Hematopoietic multipotent progenitor cell (in vitro differentiated cells): ENCODE results near the gene POU3F3. TPM values are rescaled to one million over a fixed set of nuclear protein-coding genes. Genes with fewer than 3 reads are reported as not detected.

Experiments
- DNase-seq, 3 donors: peaks; one replicate each; pipeline ENCODE4 v3.0.0-alpha.2; 2011 to 2015; ENCODE audit warnings: low read depth in 2 of 3, low spot score in 2 of 3
- total RNA-seq: library from RNA; depleted of rRNA; stranded (reverse); fragments of >200 nt; gene quantifications from one replicate; pipeline ENCODE4 v1.2.3, GENCODE V29; 2012

POU3F3 gene
- total RNA-seq, 1 donor, result not detected

- peak in 1 of 3 donors; percentile 84 for DNase-seq
These were observed 19.2 kb downstream of the POU3F3 start for GRCh38 chr2:104872866-104873688.

- DNase-seq, result no peak
These were observed 19.8 kb downstream of the POU3F3 start for GRCh38 chr2:104873689-104874054.

- DNase-seq, result no peak
These were observed 20.3 kb downstream of the POU3F3 start for GRCh38 chr2:104874230-104874629.

GRCh38 chr2:104875262-104875661 is 21.3 kb downstream of the POU3F3 start:
- peak in 1 of 3 donors; percentile 67 for DNase-seq

- no peak for DNase-seq
These were observed 23.0 kb downstream of the POU3F3 start for GRCh38 chr2:104876606-104877570.

- no peak for DNase-seq
These were observed 25.1 kb downstream of the POU3F3 start for GRCh38 chr2:104878863-104879512.

- no peak for DNase-seq
These were observed 26.2 kb downstream of the POU3F3 start for GRCh38 chr2:104880076-104880475.

- DNase-seq, result no peak
These were observed 29.4 kb downstream of the POU3F3 start for GRCh38 chr2:104883357-104883756.

- DNase-seq, result no peak
These were observed 31.3 kb downstream of the POU3F3 start for GRCh38 chr2:104885119-104885782.

GRCh38 chr2:104887676-104888075 is 33.8 kb downstream of the POU3F3 start:
- no peak for DNase-seq

GRCh38 chr2:104888489-104889258 is 34.8 kb downstream of the POU3F3 start:
- no peak for DNase-seq

- peak in 2 of 3 donors; percentile 33 to 50 for DNase-seq
These were observed 35.5 kb downstream of the POU3F3 start for GRCh38 chr2:104889291-104889959.

GRCh38 chr2:104889960-104890684 is 36.2 kb downstream of the POU3F3 start:
- peak in 2 of 3 donors; percentile 15 to 34 for DNase-seq

- no peak for DNase-seq
These were observed 36.8 kb downstream of the POU3F3 start for GRCh38 chr2:104890685-104891069.

GRCh38 chr2:104891145-104891544 is 37.2 kb downstream of the POU3F3 start:
- no peak for DNase-seq

GRCh38 chr2:104896446-104896845 is 42.5 kb downstream of the POU3F3 start:
- DNase-seq, result peak in 1 of 3 donors; percentile 29

- DNase-seq, result no peak
These were observed 43.7 kb downstream of the POU3F3 start for GRCh38 chr2:104897515-104898184.

- no peak for DNase-seq
These were observed 46.7 kb downstream of the POU3F3 start for GRCh38 chr2:104900608-104901007.
